VCaP (cell line): ENCODE measurements around the gene PHLPP1.

Experiments used
- H3K27ac ChIP-seq: fragments of 450-650 bp; 2 replicates; pipeline ENCODE4 v1.5.1; 2017
- CTCF ChIP-seq: fragments of 450-650 bp; conservative IDR thresholded peaks from 2 replicates; pipeline ENCODE4 v1.5.1; 2017; ENCODE audit warnings: mild to moderate bottlenecking, moderate library complexity

Gene PHLPP1

GRCh38 chr18:63000839-63001238 is 285.5 kb downstream of the PHLPP1 start:
- no peak overlapping the region for H3K27ac ChIP-seq
- TF ChIP-seq CTCF: no peak

DNA sequence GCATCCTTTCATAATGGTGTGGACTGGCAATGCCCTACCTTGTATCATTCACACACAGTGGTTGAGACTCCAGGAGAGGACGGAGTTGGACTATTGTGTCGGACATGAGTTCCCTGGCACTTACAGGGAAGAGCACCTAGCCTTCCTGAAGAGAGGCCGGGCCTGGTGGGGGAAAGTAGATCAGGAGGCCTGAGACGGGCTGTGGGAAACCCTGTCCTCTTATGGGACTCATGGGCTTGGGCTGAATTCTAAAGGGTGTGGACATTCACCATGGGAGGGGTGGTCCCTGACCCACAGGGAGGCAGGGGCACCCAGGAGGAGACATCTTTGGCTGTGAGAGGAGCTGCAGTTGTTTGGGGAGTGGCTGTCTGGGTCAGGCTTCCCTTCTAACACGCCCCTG is 286.5 kb downstream of the PHLPP1 start:
- H3K27ac ChIP-seq: no peak overlapping the region

DNA sequence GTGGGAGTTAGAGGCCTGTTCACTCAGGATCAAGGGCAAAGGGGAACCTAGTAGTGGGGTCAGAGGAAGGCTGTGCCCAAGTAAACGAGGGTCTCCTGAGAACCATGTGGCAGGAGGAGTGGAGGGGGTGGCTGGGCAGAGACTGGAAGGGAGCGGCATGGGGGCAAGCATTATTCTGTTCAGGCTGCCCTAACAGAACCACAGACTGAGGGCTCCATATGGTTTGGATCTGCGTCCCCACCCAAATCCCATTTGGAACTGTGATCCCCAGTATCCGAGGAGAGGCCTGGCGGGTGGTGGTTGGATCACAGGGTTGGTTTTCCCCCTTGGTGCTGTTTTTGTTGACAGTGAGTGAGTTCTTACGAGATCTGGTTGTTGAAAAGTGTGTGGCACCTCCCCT is 287.0 kb downstream of the PHLPP1 start:
- no peak overlapping the region for H3K27ac ChIP-seq
- TF ChIP-seq CTCF: no peak

More for the DNA sequence above, 286.5 kb downstream of the PHLPP1 start:
- TF ChIP-seq CTCF: no peak

- TF ChIP-seq CTCF: no peak
- no peak overlapping the region for H3K27ac ChIP-seq
Measured at GRCh38 chr18:63002803-63003445, 287.6 kb downstream of the PHLPP1 start.

DNA sequence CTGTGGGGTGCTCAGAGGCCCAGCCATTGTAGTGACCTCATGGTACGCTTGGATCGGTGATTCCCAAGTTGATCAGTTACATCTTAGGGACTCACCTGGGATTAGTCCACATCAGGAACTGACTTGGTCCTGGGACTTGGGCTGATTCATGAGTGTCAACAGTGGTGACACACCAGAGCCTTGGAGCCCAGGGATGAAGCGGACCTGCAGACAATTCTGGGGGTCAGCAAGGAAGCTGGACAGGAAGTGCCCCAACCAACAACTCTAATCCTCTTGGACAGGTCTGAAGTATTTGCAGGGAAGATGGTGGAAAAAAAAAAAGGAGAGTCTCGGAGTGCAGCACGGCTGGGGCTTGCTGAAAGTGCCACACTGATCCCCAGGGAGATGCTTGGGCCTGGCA is 288.6 kb downstream of the PHLPP1 start:
- no peak for TF ChIP-seq CTCF
- no peak overlapping the region for H3K27ac ChIP-seq

DNA sequence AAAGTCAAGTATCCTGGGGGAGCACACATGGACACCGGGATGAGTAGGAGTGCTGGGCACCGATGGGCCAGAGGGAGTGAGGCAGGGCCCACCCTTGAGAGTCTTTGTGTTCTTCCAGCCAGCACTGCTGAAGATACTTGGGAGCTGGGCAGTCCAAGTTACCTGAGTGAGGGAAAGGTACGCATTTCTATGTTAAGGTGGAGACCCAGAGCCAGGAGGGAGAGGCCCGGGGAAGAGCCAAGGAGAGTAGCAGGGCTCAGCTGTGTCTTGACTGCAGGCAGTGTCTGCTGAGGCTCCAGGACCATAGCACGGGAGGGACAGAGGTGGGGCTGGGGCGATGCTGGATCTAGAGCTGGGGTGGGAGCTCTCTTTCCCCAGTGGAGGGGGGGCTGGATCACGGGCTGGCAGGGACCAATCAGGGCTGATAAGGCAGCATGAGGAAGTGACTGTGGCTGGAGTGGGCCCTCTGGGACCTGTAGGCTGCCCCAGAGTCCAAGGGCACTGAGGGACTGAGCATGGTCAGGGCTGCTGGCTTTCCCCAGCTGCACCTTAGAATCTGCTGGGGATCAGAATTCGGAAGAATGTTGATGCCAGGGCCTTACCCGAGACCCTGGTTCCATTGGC is 289.2 kb downstream of the PHLPP1 start:
- no peak for TF ChIP-seq CTCF
- no peak overlapping the region for H3K27ac ChIP-seq

GRCh38 chr18:63005306-63005705 is 290.0 kb downstream of the PHLPP1 start:
- H3K27ac ChIP-seq: no peak overlapping the region
- no peak for TF ChIP-seq CTCF
